ENCODE measurements around the gene TNXB. TPM values are rescaled to one million over a fixed set of nuclear protein-coding genes. Genes with fewer than 3 reads are reported as not detected.

The TNXB gene
- total RNA-seq, 1 donor from 2014 or later, result 4.5 TPM

DNA sequence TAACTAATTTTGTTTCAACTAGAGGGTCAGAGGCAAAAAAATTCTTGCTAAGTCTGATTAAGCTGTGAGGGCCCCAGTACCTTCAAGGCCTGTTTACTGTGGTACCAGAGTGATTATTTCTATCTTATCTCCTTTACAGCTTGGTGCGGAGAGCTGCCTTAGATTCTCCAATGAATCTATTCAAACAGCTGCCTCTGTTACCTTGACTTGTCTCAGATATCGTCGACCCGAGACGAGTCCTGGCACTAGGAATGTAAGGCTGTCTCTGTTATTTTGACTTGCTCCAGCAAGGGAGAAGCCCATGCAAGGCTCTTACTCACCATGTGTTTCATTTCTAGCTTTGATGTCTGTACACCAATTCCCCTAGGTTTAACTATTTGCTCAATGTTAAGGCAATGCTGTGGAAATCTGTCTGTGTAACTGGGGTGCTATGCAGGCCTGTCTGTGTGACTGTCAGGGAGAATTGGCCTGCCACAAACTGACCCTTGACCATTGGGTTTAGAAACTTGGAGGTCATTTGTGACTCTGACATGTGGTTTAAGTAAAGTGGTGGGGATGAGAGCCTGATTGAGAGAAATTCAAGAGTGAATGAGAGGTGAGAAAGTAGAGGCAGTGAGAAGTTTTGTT, 31.4 kb upstream of the TNXB start:
- DNase-seq (ENCODE audit: low spot score in 2 of 2), result no peak
- no peak for FAIRE-seq

DNA sequence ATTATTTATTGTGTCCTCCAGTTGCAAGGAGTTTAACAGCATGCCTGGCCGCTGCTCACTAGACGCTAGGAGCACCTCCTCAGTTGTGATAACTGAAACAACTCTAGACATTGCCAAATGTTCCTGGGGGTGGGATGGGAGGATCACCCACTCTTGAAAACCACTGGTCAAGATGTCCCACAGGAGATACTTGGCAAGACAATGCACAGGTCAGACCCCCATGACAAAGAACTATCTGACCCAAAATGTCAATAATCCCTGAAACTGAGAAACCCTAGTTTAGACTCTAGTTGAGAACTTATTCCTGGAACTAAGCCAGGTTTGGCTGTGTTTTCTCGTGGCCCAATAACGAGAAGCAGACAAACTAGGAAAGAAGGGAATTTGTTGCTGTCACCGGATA, 30.5 kb upstream of the TNXB start:
- FAIRE-seq, result no peak

DNA sequence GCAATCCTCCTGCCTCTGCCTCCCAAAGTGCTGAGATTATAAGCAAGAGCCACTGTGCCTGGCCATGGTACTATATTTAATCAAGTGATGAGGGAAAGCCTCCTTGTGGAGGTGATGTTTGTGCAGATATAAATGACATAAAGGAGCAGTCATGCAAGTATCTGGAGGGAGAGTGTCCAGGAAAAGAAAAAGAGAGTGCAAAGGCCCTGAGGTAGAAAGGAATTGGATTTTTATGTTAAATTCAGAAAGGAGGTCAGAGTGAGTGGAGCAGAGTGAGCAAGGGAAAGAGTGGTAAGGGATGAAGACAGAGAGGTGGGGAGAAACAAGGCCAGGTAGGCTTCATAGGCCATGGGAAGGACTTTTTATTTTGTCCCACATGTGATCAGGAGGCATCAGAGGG, 28.3 kb upstream of the TNXB start:
- FAIRE-seq (no peak), DNase-seq (ENCODE audit: low spot score in 2 of 2) (no peak)

More for the DNA sequence above, 30.5 kb upstream of the TNXB start:
- DNase-seq (ENCODE audit: low spot score in 2 of 2), result no peak

DNA sequence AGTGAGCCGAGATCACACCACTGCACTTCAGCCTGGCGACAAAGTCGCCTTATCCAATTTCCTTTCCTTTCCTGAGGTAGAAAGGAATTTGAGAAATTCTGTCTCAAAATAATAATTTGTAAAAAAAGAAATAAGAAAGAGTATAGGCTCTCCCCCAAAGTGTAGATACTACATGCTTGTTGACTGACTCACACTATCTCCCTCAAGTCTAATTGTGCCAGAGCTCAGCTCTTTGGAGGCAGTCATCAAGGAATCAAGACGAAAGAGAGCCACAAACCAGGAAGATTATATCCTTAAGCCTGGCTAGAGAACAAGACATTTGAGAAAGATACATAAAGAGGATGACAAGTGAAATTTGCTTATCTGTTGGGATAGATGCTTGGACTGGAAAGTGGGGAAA, 24.6 kb upstream of the TNXB start:
- DNase-seq (ENCODE audit: low spot score in 2 of 2), result no peak
- no peak for FAIRE-seq

DNA sequence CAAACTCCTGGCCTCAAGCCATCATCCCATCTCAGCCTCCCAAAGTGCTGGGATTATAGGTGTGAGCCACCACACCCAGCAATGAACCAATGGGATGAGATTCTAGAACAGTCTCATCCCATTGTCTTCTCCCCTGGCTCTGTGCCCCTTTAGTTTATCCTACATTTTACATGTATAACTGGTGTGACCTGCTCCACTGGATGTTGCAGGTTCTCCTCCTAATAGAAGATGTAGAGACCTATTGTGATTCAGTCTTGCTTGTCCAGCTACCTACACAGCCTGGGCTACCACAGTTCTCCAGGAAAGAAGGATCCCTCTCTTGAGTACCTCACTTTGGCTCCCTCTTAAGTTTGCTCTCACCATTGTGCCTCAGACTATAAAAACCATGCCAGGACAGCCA, 23.0 kb upstream of the TNXB start:
- FAIRE-seq (no peak), DNase-seq (ENCODE audit: low spot score in 2 of 2) (no peak)

DNA sequence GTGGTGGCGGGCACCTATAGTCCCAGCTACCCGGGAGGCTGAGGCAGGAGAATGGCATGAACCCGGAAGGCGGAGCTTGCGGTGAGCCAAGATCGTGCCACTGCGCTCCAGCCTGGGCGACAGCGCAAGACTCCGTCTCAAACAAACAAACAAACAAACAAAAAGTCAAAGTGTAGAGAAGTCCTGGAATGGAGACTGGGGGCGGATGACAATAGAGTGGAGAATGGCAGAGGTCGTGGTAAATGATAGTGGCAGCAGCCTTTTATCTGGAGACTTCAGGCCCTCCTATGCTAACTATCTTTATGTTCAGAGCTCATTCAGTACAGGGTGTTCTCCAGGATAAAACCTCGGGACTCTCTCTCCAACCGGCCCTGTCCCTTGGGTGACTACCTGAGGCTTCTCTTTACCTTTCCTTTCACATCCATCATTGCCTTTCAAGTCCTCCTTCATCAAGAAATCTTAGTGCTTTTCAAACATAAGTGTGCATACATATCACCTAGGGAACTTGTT, 22.4 kb upstream of the TNXB start:
- FAIRE-seq (no peak), DNase-seq (ENCODE audit: low spot score in 2 of 2) (no peak)

DNA sequence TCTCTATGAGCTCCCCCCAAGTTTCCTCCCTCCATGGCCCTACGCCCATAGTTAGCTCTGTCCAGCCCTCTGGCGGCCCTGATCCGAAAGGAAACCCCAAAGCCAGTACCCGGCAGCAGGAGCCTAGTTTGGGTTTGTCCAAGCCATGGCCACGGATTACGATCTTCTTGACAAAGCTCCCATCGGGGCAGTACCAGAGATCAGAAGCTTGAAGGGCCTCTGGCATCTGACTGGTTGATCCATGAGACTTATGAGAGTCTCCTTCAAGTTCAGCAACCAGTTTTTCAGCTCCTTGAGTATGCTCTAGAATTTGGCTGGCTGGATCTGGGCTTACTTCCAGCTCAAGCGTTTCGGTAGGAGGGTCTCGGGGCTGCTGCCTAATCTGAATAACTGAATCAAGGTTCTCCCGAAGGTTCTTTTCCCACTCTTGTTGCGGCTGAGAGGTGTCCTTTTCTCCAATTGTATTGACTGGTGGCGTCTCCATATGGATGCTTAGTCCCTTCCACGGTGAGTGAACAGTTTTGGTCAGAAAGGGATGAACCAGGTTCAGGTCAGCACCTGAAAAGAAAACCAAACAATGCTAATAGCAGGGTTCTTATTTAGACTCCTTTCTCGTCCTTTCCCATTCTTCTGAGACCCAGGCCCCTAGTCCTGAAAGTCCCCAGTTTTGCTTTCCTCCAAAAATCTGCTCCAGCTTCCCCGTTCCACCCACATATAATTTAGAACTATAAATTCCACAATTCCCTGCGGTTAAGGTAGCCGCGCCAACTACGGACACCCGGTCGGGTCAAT, 20.4 kb upstream of the TNXB start:
- FAIRE-seq (no peak), DNase-seq (ENCODE audit: low spot score in 2 of 2) (no peak)

DNA sequence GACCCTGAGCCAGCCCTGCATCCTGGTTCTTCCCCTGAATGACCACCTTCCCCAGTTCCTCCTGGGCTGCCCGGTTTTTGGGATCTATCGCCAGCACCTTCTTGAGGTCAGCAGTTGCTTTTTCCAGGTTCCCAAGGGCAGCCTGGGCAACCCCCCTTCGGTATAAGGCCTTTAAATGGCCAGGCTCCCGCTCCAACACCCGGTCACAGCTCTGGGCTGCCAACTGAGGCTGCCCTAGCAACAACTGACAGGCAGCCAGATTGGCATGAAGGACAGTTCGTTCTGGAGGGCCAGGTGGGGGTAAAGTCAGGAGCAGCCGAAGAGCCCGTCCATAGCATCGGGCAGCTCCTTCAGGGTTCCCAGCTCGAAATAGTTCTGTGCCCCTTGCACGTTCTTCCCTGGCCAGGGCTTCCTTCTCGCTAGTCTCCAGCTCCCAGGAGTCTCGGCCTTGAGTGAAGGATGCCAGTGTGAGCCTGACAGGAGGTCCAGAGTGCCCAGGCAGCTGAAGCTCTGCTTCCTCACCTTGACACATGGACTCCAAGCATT, 19.7 kb upstream of the TNXB start:
- DNase-seq (ENCODE audit: low spot score in 2 of 2) (no peak), FAIRE-seq (no peak)

DNA sequence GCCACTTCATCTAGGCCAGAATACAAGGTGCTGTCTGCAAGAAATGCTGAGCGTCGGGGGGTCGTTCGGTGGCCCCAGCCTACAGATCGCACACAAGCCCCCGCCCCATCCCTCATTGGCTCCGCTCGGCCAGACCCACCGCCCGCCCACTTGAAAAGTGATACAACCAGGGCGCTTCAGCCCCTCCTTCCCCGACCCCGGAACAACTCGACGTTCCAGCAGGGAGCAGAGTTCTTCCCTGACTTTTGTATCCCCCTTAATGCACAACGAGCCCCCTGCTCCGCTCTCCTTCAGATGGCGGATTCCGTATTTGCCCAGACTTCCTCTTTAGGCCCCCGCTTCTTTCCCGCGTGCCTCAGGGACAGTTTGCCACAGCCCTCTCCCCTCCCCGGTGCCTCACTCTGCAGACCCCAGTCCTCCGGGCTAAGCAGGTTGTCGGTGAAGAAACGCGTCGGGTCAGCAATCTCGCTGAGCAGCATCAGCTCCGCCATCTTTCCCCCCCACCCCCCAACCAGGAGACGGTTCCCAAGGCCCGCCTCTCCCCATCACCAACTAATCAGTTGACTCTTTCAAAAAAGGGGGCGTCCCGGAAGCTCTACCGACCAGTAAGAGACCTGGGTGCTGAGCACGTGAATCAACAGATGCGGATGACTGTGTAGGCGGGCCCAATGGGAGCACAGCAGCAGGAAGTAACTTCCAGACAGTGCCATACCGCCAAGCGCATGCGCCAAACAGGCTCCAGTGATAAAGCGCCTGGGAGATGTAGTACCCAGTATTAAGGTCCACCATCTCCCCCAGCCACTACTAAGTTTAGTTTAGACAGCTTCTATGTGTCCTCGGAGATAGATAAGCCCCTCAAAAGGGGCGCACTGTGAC, 18.8 kb upstream of the TNXB start, which contains the start of gene ATF6B:
TSS of gene ATF6B (minus strand) at position 530 of the 876 bp plus-strand sequence. CDS start at position 491, 39 bp downstream.
- FAIRE-seq, result peak; percentile 92
- peak; percentile 91 to 95 for DNase-seq (ENCODE audit: low spot score in 2 of 2)

DNA sequence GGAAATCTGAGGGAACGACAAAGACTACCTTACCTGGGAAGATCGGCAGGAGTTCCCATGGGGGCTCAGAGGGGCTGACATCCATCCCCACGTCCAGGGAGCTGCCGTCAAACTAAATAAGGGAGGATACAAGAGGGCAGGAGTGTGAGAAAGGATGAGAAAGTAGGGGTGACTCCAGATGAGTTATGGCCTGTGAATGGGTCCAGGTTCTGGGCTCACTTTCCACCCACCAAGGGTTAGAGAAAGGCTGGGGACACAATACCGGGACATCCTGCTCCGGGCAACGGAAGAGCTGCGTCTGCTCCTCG, 18.2 kb upstream of the TNXB start:
- DNase-seq (ENCODE audit: low spot score in 2 of 2), result no peak
- no peak for FAIRE-seq

DNA sequence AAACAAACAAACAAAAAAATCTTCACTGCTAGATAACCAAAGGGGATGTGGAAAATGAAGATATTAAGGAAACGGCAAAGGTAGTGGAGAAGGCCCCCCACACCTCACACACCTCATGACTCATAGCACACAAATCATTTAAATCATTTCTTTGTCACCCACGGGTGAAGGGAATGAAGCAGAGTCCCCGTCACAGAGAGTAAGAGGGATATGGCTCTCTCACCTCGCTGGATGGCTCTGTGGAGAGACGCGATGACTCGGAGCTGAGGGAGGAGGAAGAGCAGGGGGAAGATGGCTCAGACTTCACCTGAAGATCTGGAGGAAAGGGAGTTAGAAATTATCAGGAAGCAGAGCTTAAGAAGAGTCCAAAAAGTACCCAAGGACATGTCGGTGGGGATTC, 17.7 kb upstream of the TNXB start:
- DNase-seq (ENCODE audit: low spot score in 2 of 2), result no peak
- FAIRE-seq, result no peak

DNA sequence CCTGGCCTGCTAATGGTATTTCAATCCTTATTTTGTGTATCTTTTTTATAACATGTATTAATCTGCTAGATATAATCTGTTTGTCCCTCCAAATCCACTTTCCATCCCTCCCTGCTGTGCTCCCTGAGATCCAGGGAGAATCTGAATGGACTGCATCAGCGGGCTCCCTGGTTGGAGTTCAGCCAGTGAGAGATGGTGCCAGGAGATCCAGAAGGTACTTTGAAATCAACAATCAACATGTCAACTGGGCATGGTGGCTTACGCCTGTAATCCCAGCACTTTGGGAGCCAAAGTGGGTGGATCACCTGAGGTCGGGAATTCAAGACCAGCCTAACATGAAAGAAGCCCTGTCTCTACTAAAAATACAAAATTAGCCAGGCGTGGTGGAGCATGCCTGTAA, 14.5 kb upstream of the TNXB start:
- FAIRE-seq (no peak), DNase-seq (ENCODE audit: low spot score in 2 of 2) (no peak)

DNA sequence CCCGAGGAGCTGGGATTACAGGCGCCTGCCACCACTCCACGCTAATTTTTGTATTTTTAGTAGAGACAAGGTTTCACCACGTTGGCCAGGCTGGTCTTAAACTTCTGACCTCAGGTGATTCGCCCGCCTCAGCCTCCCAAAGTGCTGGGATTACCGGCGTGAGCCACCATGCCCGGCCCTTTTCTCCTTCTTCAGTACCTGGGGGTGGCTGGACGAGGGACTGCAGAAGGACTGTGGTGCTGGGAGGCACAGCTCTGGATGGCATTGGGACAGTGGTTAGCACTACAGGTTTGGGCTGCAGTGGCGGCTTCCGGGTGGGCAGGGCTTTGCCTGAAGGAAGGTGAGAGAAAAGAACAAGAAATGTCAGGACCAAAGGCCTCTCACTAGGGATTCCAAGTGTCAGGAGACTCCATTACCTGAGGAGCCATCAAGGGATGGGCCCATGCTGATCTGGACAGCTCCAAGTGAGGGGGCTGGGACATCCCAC, 11.5 kb upstream of the TNXB start:
- DNase-seq (ENCODE audit: low spot score in 2 of 2) (no peak), FAIRE-seq (no peak)

DNA sequence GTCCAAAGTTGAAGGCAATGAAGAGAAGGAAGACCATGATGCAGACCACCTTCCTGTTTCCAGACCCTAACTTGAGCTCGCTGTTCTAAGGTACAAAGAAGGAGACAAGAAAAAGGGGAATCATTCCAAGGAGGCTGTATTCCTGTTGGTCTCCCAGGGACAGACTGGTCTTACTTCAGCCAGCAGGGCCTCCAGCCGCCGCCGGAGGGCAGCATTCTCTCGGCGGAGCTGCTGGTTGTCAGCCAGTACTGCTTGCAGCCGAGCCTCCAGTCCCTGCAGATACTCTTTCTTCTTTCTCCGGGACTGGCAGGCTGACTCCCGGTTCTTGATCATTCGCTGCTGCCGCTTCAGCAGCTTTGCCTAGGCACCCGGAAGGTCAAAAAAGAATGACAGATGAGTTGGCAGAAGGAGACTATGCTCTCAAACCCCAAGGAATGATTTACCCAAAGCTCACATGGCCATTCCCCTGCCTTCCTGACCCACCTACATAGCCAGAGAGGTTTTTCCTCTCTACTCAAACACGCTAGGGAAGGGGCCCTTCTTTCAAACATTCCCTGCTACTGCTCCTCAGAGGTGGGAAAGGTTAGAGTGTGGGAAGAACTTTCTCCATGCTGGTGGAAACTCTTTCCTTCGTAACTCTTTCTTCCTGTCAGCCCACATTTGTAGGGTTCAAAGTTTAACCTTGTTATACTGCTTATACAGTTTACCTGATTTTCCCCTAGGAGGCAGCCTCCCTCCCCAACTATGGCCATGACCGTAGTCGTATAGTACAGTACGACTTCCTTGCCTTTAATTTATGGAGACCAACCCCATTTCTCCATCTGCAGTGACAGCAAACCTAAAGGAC, 9.9 kb upstream of the TNXB start:
- FAIRE-seq (no peak), DNase-seq (ENCODE audit: low spot score in 2 of 2) (peak; percentile 65 to 88)

DNA sequence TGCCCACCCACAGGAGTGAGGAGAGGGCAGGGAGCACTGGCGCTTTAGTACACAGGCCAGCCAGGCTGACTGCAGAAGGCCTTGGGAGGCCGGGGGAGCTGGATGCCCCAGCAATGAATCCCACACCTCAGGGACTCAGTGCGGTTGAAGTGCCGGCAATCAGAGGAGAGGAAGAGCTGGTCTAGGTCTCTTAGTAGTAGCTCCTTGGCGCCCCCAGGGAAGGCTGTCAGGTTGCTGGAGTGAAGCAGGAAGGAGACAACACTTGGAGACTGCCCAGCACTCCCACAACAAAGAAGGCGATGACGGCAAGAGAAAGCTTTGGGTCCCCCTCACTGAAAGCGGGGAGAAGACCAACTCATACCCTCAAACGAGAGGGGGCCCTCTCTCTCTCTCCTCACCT, 8.3 kb upstream of the TNXB start:
- DNase-seq (ENCODE audit: low spot score in 2 of 2) (no peak), FAIRE-seq (no peak)

DNA sequence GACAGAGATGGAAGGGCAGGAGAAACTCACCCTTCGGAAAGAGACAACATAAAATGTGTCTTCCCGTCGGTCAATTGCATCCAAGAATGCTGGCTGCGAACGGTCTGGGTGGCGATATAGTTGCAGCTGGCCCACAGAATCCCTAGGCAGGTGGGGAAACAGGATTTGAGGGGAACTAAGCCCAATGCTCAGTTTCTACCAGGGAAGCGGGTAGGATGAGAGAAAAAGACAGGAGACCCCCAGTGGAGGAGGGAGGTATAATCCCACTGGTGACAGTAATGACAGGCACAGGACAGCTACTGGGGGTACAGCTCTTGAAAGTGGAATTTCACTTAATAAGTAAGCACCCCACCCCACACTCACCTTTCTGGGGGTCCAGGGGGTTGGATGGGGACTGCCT, 7.5 kb upstream of the TNXB start:
- DNase-seq (ENCODE audit: low spot score in 2 of 2), result peak in 1 of 2 donors; percentile 40
- no peak for FAIRE-seq

DNA sequence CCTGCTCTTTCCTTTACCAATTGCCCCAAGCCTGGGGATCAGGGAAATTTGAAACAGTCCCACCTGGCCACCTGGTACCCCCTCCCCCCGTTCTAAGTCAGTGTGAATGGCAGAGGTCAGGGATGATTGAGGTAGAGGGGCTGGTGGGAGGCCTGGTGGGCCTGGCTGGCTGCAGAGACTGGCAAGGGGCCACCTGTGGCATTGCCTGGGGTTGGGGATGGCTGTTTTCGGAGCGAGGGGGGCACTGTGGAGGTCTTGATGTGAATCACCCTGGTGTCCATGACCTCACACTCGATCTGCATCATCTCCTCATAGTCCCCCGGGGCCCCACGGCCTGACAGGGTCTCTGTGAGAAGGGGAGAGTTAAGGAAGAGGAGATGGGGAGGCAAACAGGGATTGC, 6.5 kb upstream of the TNXB start:
- DNase-seq (ENCODE audit: low spot score in 2 of 2) (no peak), FAIRE-seq (no peak)

DNA sequence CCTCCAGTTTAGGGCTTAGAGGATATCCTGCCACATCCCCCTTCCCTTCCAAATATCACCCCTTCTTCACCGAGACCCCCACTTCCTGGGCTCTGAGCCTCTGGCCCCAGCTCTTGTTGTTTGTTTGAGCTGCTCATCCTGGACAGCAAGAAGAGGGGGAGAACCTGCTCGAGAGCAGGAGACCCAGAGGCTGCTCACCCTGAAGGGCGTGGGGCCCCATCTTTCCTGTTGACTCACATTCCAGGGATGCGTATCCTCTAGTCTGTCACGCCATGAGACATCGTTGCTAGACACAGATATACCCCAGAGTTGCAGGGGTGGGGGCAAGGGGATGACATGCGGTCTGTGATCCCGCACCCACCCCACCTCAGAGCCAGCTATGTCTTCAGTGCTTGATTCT, 5.7 kb upstream of the TNXB start:
- FAIRE-seq (no peak), DNase-seq (ENCODE audit: low spot score in 2 of 2) (no peak)

DNA sequence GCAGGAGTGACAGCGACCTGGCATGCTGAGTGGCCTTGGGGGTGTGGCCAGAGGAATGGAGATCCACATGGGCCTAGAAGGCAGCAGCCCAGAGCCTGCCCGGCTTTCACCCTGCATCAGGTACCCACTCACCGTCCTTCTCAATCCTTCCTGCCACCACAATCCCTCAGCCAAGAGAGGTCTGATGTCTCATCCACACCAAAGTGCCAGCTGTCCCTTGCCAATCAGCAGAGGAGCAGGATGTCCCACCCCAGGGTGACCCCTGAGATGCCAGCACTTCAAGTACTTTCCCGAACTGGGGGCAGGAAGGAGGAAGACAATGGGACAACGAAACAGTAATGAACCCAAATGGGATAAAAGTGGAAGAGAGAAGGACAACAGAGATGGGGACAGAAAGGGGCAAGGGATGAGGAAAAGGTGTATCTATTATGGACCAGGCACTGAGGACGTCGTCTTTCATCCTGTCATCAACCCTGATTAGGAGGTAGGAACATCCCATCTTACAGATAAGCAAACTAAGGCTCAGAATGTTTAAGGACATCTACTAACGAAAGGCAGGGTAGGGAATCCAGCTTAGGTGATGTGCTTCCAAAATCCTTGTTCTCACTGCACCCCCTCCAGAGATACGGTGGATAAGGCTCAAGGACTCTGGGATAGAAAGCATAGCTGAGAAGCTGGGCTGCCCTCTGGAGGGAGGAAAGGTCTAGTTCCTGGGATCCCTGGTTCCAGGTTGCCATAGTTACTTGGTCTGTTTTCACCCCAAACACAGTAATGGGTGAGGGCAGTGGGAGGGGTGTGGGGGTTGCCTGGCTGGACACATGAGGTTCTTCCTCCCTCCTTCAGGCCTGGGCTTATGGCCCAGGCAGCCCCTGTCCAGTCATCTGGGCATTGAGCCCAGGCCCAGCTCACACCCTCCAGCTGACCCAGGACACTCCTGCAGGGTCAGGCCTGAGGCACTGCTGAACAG, 4.5 kb upstream of the TNXB start:
- FAIRE-seq (no peak), DNase-seq (ENCODE audit: low spot score in 2 of 2) (peak in 1 of 2 donors; percentile 59)

Measured in frontal cortex (tissue), 4 donors.